Heart right ventricle (tissue), 16 donors: ENCODE measurements around the gene LLGL2. TPM values are rescaled to one million over a fixed set of nuclear protein-coding genes. Genes with fewer than 3 reads are reported as not detected.

Experiments
- ATAC-seq, 8 donors: fragments of 200-7000 bp; cut with Tn5 transposase; one replicate each; pipeline ENCODE4 v1.9.1; 2020; ENCODE audit warnings: mild to moderate bottlenecking in 8 of 8, moderate library complexity in 8 of 8, moderate number of reproducible peaks in 1 of 8
- DNase-seq, 2 donors: peaks; one replicate each; pipeline ENCODE4 v3.0.0-alpha.2; 2020
- H3K27ac ChIP-seq, 10 donors: fragments of 200-600 bp; sonication (generic) in 2 of 10; one replicate each; pipeline versions ENCODE4 v1.5.0 to v1.8.0; 2020 to 2022; ENCODE audit warnings: mild to moderate bottlenecking in 3 of 10
- H3K27me3 ChIP-seq, 7 donors: fragments of 200-600 bp; one replicate each; pipeline ENCODE4 v1.8.0; 2021 to 2022; ENCODE audit warnings: mild to moderate bottlenecking in 2 of 7
- H3K36me3 ChIP-seq, 9 donors: fragments of 200-600 bp; sonication (generic) in 1 of 9; one replicate each; pipeline versions ENCODE4 v1.5.0 to v1.8.0; 2020 to 2022; ENCODE audit warnings: mild to moderate bottlenecking in 2 of 9
- H3K4me1 ChIP-seq, 9 donors: fragments of 200-600 bp; sonication (generic) in 1 of 9; one replicate each; pipeline versions ENCODE4 v1.5.0 to v1.8.0; 2020 to 2022; ENCODE audit warnings: mild to moderate bottlenecking in 4 of 9
- H3K4me3 ChIP-seq, 10 donors: fragments of 200-600 bp; sonication (generic) in 2 of 10; one replicate each; pipeline versions ENCODE4 v1.5.0 to v1.8.0; 2020 to 2022; ENCODE audit warnings: mild to moderate bottlenecking in 7 of 10, moderate library complexity in 2 of 10
- H3K9me3 ChIP-seq, 11 donors: fragments of 200-600 bp in 10 of 11; sonication (generic) in 2 of 11; one replicate each; pipeline versions ENCODE4 v1.5.0 to v1.8.0; 2013 to 2022; ENCODE audit warnings: mild to moderate bottlenecking in 2 of 11, control low read depth in 1 of 11, moderate library complexity in 1 of 11
- CTCF ChIP-seq, 9 donors: fragments of 200-600 bp; sonication (generic) in 2 of 9; IDR thresholded peaks; one replicate each; pipeline versions ENCODE4 v1.5.0 to v1.8.0; 2021 to 2022; ENCODE audit warnings: antibody characterized with exemption in 9 of 9, mild to moderate bottlenecking in 5 of 9, moderate library complexity in 1 of 9
- WGBS, 2 donors: extraction: QIAGEN DNeasy Blood & Tissue Kit; methylation state at CpG; one replicate each; pipeline ENCODE4 v1.1.7; 2013; ENCODE audit warnings: inconsistent platforms in 1 of 2; 5-methylcytosine and 5-hydroxymethylcytosine counted together
- intact Hi-C, 10 donors: fragments of 100-400 bp; cut with DNase I; formaldehyde crosslinking; loops; one replicate each; pipeline versions ENCODE4 v1.11.1 to v1.14.2; 2022
- polyA plus RNA-seq, 2 donors: library from polyadenylated mRNA; stranded (reverse); fragments of 200-250 nt; gene quantifications; one replicate each; pipeline ENCODE4 v1.2.3, GENCODE V29; 2013
- total RNA-seq, 10 donors: library from RNA; stranded (reverse); fragmentation: NEBNext Ultra II Directional in 3 of 10; extraction: Animal tissue kit (Norgen Biotek cat#: 25700) in 3 of 10; gene quantifications; one replicate each; pipeline versions ENCODE4 v1.2.1 to v1.2.4, GENCODE V29; 2021 to 2023
- donor health status: Arrhythmogenic right ventricular cardiomyopathy.
- donor health status: ischemic (EF 13 %, LVEDD 7.1; RV severe dilation, severe dysfunction).
- donor health status: healthy with polysubstance abuse.
- donor health status: DM: no; HTN: yes; CAD: no.
- donor health status: DM: no; HTN: no; CAD: no.
- donor health status: ischemic (EF 25% LVEDD 6.9; RV normal size, moderate dysfunction).
- donor health status: ischemic (EF 25% LVEDD 5.7; RV mildly dilated, moderate dysfunction).
- donor health status: healthy.
- donor health status: DM: yes; HTN: yes; CAD: no.
- donor health status: Ischemic cardiomyopathy.
- donor health status: ischemic (EF 35%, LVEDD 5.7; RV mildly dilated, moderate dysfunction).
- donor health status: nonischemic (EF 11% LVEDD 7.7; RV severe dilation, severe dysfunction).
- donor health status: DM: yes; HTN: yes; CAD: no.
- donor health status: PGD.
- donor health status: ischemic (EF 29% LVEDD 5.4; RV normal size, mild dysfunction).
- donor health status: nonischemic (EF 23%, LVEDD 6.1; RV moderate dilation, normal function).

Gene LLGL2
- total and polyA plus RNA-seq, 12 donors, result 1.1 to 14.8 (median 3.3) TPM

- Histone ChIP-seq H3K9me3 (no peaks in the 10 kb centered on the region), H3K27ac (no peak overlapping the region), H3K4me3 (no peak overlapping the region), H3K4me1 (peaks cover 0 to 23% (median 5%) of the 10 kb centered on the region in 9 donors), H3K36me3 (no peaks in the 10 kb centered on the region), H3K27me3 (no peaks in the 10 kb centered on the region)
- ATAC-seq (no peak), DNase-seq (no peak)
- no peak for TF ChIP-seq CTCF (IDR thresholded peaks at IDR 0.05)
- intact Hi-C loops, result no loop called here
- 90 to 93% methylated on average over 10 to 13 of the region's 13 CpGs for WGBS, 2 donors
Observed at GRCh38 chr17:75573994-75574393, 48.5 kb downstream of the LLGL2 start.

- Histone ChIP-seq H3K4me3 (no peak overlapping the region), H3K27ac (no peak overlapping the region), H3K27me3 (no peaks in the 10 kb centered on the region), H3K4me1 (peaks cover 0 to 26% (median 9%) of the 10 kb centered on the region in 9 donors), H3K36me3 (no peaks in the 10 kb centered on the region), H3K9me3 (no peaks in the 10 kb centered on the region)
- no peak for TF ChIP-seq CTCF (IDR thresholded peaks at IDR 0.05)
- 87 to 90% methylated on average over 29 of the region's 29 CpGs for WGBS, 2 donors
- DNase-seq (no peak), ATAC-seq (no peak)
- intact Hi-C loops, result loop anchor here in 1 of 10 donors (5.0 kb wide), 1 partner anchor 32 kb away; no protein-coding TSS in a partner anchor
Observed at GRCh38 chr17:75574404-75575036, 49.0 kb downstream of the LLGL2 start.

DNA sequence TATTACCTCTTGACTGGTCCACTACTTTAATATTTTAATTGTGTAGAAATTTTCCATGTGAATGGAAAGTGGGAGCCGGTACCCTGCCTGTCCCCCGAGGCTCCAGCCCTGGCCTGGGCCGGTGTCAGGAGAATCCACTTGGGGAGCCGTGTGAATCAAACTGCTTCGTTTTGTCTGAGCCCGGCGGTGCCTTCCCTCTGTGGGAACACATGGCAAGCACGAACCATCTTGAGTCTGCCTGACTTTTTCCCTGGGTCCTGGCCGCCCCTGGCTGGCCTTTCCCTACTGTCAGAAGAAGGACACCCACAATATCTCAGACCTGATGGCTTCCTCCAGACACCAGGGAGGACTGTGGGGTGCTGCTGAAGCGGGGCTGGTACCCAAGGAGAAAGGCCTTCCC, 49.7 kb downstream of the LLGL2 start:
- no peaks in the 10 kb centered on the region for H3K9me3 ChIP-seq
- intact Hi-C loops, result loop anchor here in 1 of 10 donors (5.0 kb wide), 1 partner anchor 33 kb away; no protein-coding TSS in a partner anchor
- DNase-seq, result no peak
- H3K36me3 ChIP-seq, result no peaks in the 10 kb centered on the region
- no peak for TF ChIP-seq CTCF (IDR thresholded peaks at IDR 0.05)
- no peaks in the 10 kb centered on the region for H3K27me3 ChIP-seq
- no peak overlapping the region for H3K4me3 ChIP-seq
- no peak for ATAC-seq
- H3K27ac ChIP-seq, result no peak overlapping the region
- WGBS, 2 donors, result 81 to 91% methylated on average over 10 of the region's 10 CpGs
- H3K4me1 ChIP-seq, result peaks cover 0 to 26% (median 9%) of the 10 kb centered on the region in 9 donors

DNA sequence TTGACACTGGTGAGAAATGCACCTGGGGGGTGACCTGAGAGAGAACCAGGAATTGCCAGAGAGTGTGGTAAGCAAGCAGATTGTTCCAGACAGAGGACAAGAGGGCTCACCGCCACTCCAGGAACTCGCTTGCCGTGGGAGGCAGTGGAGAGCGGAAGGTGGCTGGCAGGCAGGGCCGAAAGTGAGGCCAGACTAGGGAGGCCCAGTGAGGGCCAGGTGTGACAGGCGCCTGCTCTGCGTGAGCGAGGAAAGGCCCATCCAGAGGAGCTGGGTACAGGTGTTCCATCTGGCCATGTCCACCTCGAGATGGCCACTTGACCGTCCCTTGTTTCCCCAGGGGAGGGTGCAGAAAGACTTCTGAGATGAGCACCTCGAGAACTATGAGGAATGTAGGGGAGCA, 50.2 kb downstream of the LLGL2 start:
- Histone ChIP-seq H3K4me1 (peaks cover 0 to 21% (median 9%) of the 10 kb centered on the region in 9 donors), H3K27me3 (no peaks in the 10 kb centered on the region), H3K27ac (no peak overlapping the region), H3K9me3 (no peaks in the 10 kb centered on the region), H3K4me3 (no peak overlapping the region), H3K36me3 (no peaks in the 10 kb centered on the region)
- intact Hi-C loops, result loop anchor here in 1 of 10 donors (5.0 kb wide), 1 partner anchor 33 kb away; no protein-coding TSS in a partner anchor
- ATAC-seq (no peak), DNase-seq (no peak)
- WGBS, 2 donors, result 66 to 93% methylated on average over 11 of the region's 11 CpGs
- no peak for TF ChIP-seq CTCF (IDR thresholded peaks at IDR 0.05)
